BLaER1 (cell line): ENCODE results near the gene NAIP.
"Not testable (repeated sequence)": the region's sequence is repeated elsewhere in the genome, so short reads cannot be mapped to it uniquely, and the experiment has no call there.

ENCODE experiments used
- H3K27ac ChIP-seq: shearing (Covaris generic); formaldehyde crosslinking; 2 replicates; pipeline ENCODE4 v1.8.1; 2022
- H3K27me3 ChIP-seq: shearing (Covaris generic); formaldehyde crosslinking; 2 replicates; pipeline ENCODE4 v1.8.1; 2022
- H3K36me3 ChIP-seq: shearing (Covaris generic); formaldehyde crosslinking; 2 replicates; pipeline ENCODE4 v1.8.1; 2022
- H3K4me1 ChIP-seq: shearing (Covaris generic); formaldehyde crosslinking; 2 replicates; pipeline ENCODE4 v1.8.1; 2022
- H3K4me2 ChIP-seq: shearing (Covaris generic); formaldehyde crosslinking; 2 replicates; pipeline ENCODE4 v1.8.1; 2022
- H3K4me3 ChIP-seq: shearing (Covaris generic); formaldehyde crosslinking; 2 replicates; pipeline ENCODE4 v1.8.1; 2022
- H3K9ac ChIP-seq: shearing (Covaris generic); formaldehyde crosslinking; 2 replicates; pipeline ENCODE4 v1.8.1; 2022
- H3K9me3 ChIP-seq: shearing (Covaris generic); formaldehyde crosslinking; 2 replicates; pipeline ENCODE4 v1.8.1; 2022
- H4K20me1 ChIP-seq: shearing (Covaris generic); formaldehyde crosslinking; 2 replicates; pipeline ENCODE4 v1.8.1; 2022
- Cebpa-rat ChIP-seq: shearing (Covaris generic); IDR thresholded peaks from 2 replicates; pipeline ENCODE4 v1.8.1; 2022

Gene NAIP

DNA sequence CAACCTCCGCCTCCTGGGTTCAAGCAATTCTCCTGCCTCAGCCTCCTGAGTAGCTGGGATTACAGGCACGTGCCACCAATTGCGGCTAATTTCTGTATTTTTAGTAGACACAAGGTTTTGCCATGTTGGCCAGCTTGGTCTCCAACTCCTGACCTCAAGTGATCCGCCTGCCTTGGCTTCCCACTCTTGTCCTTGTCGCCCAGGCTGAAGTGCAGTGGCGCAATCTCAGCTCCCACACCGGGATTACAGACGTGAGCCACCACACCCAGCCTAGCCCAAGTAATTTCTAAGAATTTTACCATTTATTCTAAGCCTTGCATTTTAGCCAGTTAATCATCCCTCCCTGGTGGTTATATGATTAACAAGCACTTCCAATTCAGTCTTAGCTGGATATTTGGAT is 11.0 kb downstream of the NAIP start:
- no peak for TF ChIP-seq Cebpa-rat
- Histone ChIP-seq H3K4me3 (no peak overlapping the region), H3K27ac (no peak overlapping the region), H3K9ac (no peak overlapping the region), H3K36me3 (no peaks in the 10 kb centered on the region), H3K4me2 (no peak overlapping the region), H3K27me3 (no peaks in the 10 kb centered on the region), H4K20me1 (no peaks in the 10 kb centered on the region), H3K4me1 (no peaks in the 10 kb centered on the region), H3K9me3 (no peaks in the 10 kb centered on the region)

DNA sequence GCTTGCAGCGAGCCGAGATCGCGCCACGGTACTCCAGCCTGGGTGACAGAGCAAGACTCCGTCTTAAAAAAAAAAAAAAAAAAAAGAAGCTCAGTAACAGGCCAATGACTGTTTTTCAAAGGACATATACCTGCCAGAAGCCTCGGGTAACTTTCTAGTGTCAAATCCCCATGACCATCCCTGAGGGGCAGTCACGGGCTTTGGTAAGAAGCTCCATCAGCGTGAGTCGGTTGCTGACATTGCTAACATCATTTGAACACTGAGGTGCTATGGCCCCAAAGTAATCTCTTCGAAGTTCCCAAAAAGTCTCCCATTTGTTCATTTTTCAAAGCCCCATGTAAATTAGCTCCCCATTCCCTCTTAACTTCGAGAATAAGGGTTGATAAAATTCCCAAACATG is 11.6 kb downstream of the NAIP start:
- no peak overlapping the region for H3K4me2 ChIP-seq
- H3K4me1 ChIP-seq = no peaks in the 10 kb centered on the region
- H3K9me3 ChIP-seq = no peaks in the 10 kb centered on the region
- H3K4me3 ChIP-seq = no peak overlapping the region
- no peak for TF ChIP-seq Cebpa-rat
- no peaks in the 10 kb centered on the region for H3K27me3 ChIP-seq
- H3K9ac ChIP-seq = no peak overlapping the region
- H3K27ac ChIP-seq = no peak overlapping the region
- H3K36me3 ChIP-seq = no peaks in the 10 kb centered on the region
- H4K20me1 ChIP-seq = no peaks in the 10 kb centered on the region

DNA sequence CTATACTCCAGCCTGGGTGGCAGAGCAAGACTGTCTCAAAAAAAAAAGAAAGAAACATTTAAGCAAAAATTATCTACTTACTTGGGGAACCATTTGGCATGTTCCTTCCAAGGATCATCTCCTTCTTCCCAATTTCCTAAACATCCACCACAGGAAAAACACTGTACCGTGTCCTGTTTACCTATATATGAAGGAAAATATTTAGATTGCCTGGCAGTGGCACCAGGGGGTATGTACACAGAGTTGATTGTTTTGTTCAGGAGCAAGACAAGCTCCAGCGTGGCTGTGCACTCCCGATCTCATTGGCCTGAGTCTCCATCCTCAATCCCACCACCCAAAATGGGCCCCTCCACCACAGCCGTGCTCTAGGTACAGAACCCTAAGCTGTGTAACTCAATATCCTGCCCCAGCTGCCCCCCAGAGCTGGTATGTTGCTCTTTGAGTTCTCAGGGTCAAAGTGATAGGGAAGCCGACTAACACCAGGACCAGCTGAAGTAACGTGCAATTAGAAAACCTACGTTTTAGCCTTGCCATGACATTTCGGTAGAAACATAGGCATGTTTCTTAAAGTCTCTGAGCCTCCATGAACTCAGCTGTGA is 13.8 kb downstream of the NAIP start:
- Histone ChIP-seq H3K4me1 (no peaks in the 10 kb centered on the region), H3K36me3 (no peaks in the 10 kb centered on the region), H3K9ac (no peak overlapping the region), H4K20me1 (no peaks in the 10 kb centered on the region), H3K27me3 (no peaks in the 10 kb centered on the region), H3K4me2 (no peak overlapping the region), H3K4me3 (no peak overlapping the region), H3K9me3 (no peaks in the 10 kb centered on the region), H3K27ac (no peak overlapping the region)
- TF ChIP-seq Cebpa-rat = no peak

DNA sequence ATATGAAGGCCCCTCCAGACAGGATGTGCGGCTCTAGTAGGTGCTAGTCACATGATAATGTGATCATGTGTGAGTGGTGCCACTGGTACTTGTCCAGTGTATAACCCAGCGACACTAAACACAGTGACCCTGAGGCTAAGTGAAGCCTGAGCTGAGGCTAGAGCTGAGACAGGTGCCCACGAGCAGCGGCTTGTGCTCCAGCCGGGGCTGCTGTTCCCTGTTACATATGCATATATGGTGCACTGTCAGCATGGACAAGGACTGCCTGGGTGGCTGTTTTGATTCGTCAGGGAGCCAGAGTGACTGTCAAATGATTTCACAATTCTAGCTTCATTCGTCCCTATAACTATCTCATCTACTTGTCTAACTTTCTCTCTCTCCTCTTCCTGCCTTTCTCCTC is 18.2 kb downstream of the NAIP start:
- H3K27ac ChIP-seq, H3K36me3 ChIP-seq, H3K4me3 ChIP-seq, H4K20me1 ChIP-seq, H3K27me3 ChIP-seq, H3K4me1 ChIP-seq, H3K4me2 ChIP-seq, H3K9me3 ChIP-seq, H3K9ac ChIP-seq: not testable (repeated sequence)

DNA sequence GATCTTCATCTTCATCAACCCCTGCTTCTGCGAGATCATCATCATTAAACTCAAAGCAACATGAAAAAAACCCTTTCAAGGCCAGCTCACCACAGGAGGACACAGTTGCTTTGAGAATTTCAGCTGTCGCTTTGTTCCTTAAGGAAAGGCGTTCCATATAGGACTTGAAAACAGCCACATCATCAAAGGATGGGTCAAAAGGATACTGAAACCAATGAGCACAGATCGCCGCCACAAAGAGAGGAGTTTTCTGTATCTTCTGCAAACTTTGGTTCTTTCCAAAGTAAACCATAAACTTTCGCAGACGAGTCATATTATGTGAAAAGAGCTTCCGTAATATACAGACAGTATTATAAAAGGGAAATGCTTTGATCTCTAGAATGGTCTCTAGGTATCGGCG is 40.3 kb downstream of the NAIP start:
- H3K4me3 ChIP-seq, H3K9me3 ChIP-seq, H3K9ac ChIP-seq: not testable (repeated sequence)

DNA sequence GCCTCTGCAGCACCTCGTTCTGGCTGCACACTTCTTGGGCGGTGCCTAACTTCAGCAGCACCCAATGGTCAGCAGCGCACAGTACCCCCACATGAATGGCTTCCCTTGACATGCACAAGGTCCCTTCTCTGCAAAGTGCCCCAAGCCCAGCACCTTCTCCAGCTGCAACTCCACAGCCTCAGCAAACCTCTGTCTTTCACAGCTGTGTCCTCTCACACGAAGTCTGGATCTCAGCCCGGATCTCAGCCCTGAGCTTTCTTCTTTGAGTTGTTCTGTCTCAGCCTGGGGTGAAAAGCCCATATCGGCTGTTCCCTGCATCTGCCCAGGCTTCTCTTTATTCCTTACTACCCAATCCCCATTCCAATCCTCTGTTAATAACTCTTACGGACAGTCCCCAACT is 57.9 kb downstream of the NAIP start:
- not testable (repeated sequence) for H3K4me2 ChIP-seq, H3K27me3 ChIP-seq, H3K9me3 ChIP-seq, H3K36me3 ChIP-seq, H3K9ac ChIP-seq, H3K4me3 ChIP-seq, H3K27ac ChIP-seq, H3K4me1 ChIP-seq, H4K20me1 ChIP-seq

More for the DNA sequence above, 40.3 kb downstream of the NAIP start:
- H3K36me3 ChIP-seq, H3K27ac ChIP-seq, H3K27me3 ChIP-seq, H3K4me1 ChIP-seq, H4K20me1 ChIP-seq, H3K4me2 ChIP-seq: not testable (repeated sequence)

DNA sequence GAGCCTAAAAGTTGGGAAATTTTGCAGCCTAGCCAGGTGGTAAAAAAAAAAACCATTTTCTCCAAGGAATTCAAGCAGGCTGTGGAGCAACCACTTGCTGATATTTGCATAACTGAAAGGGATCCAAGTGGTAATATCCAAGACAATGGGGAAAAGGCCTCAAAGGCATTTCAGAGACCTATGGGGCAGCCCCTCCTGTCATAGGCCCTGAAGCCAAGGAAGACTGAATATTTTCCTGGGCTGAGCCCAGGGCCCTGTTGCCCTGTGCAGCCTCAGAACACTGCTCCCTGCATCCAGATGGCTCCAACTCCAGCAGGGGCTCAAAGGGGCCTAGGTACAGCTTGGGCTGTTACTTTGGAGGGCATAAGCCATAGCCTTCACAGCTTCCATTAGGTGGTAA is 60.6 kb downstream of the NAIP start:
- not testable (repeated sequence) for H3K4me2 ChIP-seq, H4K20me1 ChIP-seq, H3K27me3 ChIP-seq, H3K36me3 ChIP-seq, H3K9ac ChIP-seq, H3K27ac ChIP-seq, H3K4me1 ChIP-seq, H3K9me3 ChIP-seq, H3K4me3 ChIP-seq

DNA sequence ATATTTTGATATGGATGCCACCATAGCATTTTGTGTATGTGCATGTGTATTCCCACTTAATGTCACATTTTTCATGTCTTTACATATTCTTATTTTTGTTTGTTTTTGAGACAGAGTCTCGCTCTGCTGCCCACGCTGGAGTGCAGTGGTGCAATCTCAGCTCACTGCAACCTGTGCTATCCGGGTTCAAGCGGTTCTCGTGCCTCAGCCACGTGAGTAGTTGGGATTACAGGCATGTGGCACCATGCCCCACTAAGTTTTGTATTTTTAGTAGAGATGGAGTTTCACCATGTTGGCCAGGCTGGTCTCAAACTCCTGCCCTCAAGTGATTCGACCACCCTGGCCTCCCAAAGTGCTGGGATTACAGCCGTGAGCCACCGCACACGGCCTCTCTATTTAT is 72.1 kb downstream of the NAIP start:
- not testable (repeated sequence) for H4K20me1 ChIP-seq, H3K27ac ChIP-seq, H3K4me2 ChIP-seq, H3K36me3 ChIP-seq, H3K4me3 ChIP-seq, H3K9me3 ChIP-seq, H3K9ac ChIP-seq, H3K27me3 ChIP-seq, H3K4me1 ChIP-seq

DNA sequence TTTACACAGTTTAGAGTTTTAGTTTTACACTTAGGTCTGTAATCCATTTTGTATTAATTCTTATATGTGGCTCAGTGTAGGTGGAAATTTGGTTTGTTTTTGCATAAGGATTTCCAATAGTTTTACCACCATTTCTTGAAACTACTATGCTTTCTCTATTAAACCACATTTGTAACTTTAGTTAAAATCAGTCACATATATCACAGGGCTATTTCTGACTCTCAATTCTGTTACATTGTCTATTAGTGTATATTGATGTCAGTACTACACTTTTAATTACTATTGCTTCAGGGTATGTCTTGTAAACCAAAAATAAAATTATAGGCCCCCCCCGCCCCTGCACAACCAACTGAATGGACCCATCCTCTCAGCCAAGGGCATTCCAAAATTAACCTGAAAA is 92.6 kb downstream of the NAIP start:
- H3K27me3 ChIP-seq, H3K9ac ChIP-seq, H3K4me3 ChIP-seq, H3K4me1 ChIP-seq, H3K36me3 ChIP-seq, H3K27ac ChIP-seq, H4K20me1 ChIP-seq, H3K4me2 ChIP-seq, H3K9me3 ChIP-seq: not testable (repeated sequence)

DNA sequence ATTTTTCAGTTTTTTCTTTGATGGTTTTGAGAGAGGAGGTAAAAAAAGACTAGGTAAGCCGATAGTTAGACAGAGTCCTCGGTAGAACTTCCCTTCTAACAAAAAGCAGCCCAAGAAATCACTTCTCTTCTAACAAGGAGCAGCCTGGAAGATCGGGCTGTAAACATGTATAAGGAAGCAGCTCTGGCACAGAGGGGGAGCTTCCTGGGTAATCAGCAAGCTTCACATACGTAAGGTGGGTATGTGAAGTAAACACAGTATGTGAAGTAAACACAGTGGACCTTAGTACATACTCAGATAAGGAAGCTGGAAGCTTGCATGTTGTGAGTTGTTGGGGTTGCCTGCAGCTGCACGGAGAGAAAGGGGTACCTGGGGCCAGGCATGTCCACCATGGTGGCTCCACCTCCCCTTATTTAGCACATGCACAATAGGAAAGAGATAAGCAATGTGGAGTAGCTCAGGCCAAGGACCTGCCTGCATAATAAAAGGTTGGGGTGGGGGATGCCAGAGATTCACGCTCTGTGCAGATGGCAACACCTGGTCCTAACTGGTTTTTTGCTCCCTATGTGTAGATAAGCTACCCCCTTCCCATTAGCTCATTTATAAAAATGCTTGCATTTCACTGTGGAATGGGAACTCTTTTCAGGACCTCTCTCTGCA is 93.3 kb downstream of the NAIP start:
- H3K27me3 ChIP-seq, H3K9ac ChIP-seq, H3K4me2 ChIP-seq, H3K4me1 ChIP-seq, H3K27ac ChIP-seq, H3K9me3 ChIP-seq, H4K20me1 ChIP-seq, H3K36me3 ChIP-seq, H3K4me3 ChIP-seq: not testable (repeated sequence)

DNA sequence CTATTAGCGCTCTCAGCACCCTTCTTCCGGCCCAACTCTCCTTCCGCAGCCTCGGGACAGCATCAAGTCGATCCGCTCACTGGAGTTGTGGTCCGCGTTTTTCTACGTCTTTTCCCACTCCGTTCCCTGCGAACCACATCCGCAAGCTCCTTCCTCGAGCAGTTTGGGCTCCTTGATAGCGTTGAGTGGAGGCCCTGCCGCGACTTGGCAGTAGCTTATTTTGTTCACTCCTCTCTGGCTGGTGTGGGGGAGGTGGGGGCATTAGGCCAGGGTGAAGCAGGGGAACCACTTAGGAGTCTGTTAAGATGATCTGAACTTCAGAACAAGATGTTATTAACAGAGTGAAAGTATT is 100.0 kb downstream of the NAIP start:
- H3K4me2 ChIP-seq, H3K27me3 ChIP-seq, H3K9ac ChIP-seq: not testable (repeated sequence)

More for the DNA sequence above, 100.0 kb downstream of the NAIP start:
- H3K9me3 ChIP-seq, H3K4me3 ChIP-seq, H3K36me3 ChIP-seq, H3K4me1 ChIP-seq, H4K20me1 ChIP-seq, H3K27ac ChIP-seq: not testable (repeated sequence)
